Measurements from ENCODE around the gene ZFYVE16.

GRCh38 chr5:80468131-80468530 is 60.3 kb downstream of the ZFYVE16 start:
- TF ChIP-seq, protein P1, sequence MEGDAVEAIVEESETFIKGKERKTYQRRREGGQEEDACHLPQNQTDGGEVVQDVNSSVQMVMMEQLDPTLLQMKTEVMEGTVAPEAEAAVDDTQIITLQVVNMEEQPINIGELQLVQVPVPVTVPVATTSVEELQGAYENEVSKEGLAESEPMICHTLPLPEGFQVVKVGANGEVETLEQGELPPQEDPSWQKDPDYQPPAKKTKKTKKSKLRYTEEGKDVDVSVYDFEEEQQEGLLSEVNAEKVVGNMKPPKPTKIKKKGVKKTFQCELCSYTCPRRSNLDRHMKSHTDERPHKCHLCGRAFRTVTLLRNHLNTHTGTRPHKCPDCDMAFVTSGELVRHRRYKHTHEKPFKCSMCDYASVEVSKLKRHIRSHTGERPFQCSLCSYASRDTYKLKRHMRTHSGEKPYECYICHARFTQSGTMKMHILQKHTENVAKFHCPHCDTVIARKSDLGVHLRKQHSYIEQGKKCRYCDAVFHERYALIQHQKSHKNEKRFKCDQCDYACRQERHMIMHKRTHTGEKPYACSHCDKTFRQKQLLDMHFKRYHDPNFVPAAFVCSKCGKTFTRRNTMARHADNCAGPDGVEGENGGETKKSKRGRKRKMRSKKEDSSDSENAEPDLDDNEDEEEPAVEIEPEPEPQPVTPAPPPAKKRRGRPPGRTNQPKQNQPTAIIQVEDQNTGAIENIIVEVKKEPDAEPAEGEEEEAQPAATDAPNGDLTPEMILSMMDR (IDR thresholded peaks at IDR 0.05 in 2 of 3, conservative IDR thresholded peaks at IDR 0.05 in 1 of 3; ENCODE audit: control insufficient read depth in 2 of 3, extremely low read depth in 1 of 3, insufficient read depth in 1 of 3, low read depth in 3 of 3, low read length in 3 of 3): no peak
- TF ChIP-seq, protein P2, sequence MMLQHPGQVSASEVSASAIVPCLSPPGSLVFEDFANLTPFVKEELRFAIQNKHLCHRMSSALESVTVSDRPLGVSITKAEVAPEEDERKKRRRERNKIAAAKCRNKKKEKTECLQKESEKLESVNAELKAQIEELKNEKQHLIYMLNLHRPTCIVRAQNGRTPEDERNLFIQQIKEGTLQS (IDR thresholded peaks at IDR 0.05; ENCODE audit: borderline replicate concordance, extremely low read depth, low read depth, low read length): no peak
- TF ChIP-seq, protein P3, sequence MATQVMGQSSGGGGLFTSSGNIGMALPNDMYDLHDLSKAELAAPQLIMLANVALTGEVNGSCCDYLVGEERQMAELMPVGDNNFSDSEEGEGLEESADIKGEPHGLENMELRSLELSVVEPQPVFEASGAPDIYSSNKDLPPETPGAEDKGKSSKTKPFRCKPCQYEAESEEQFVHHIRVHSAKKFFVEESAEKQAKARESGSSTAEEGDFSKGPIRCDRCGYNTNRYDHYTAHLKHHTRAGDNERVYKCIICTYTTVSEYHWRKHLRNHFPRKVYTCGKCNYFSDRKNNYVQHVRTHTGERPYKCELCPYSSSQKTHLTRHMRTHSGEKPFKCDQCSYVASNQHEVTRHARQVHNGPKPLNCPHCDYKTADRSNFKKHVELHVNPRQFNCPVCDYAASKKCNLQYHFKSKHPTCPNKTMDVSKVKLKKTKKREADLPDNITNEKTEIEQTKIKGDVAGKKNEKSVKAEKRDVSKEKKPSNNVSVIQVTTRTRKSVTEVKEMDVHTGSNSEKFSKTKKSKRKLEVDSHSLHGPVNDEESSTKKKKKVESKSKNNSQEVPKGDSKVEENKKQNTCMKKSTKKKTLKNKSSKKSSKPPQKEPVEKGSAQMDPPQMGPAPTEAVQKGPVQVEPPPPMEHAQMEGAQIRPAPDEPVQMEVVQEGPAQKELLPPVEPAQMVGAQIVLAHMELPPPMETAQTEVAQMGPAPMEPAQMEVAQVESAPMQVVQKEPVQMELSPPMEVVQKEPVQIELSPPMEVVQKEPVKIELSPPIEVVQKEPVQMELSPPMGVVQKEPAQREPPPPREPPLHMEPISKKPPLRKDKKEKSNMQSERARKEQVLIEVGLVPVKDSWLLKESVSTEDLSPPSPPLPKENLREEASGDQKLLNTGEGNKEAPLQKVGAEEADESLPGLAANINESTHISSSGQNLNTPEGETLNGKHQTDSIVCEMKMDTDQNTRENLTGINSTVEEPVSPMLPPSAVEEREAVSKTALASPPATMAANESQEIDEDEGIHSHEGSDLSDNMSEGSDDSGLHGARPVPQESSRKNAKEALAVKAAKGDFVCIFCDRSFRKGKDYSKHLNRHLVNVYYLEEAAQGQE (IDR thresholded peaks at IDR 0.05; ENCODE audit: low read depth, low read length): no peak
- TF ChIP-seq SRF (IDR thresholded peaks at IDR 0.05; ENCODE audit: low read depth in 2 of 2, low read length in 2 of 2) (no peak), NFYA (IDR thresholded peaks at IDR 0.05; ENCODE audit: borderline replicate concordance, low read depth, low read length) (no peak), SIN3A (IDR thresholded peaks at IDR 0.05; ENCODE audit: low read depth, low read length) (no peak)
- TF ChIP-seq, protein P4, sequence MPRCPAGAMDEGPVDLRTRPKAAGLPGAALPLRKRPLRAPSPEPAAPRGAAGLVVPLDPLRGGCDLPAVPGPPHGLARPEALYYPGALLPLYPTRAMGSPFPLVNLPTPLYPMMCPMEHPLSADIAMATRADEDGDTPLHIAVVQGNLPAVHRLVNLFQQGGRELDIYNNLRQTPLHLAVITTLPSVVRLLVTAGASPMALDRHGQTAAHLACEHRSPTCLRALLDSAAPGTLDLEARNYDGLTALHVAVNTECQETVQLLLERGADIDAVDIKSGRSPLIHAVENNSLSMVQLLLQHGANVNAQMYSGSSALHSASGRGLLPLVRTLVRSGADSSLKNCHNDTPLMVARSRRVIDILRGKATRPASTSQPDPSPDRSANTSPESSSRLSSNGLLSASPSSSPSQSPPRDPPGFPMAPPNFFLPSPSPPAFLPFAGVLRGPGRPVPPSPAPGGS (IDR thresholded peaks at IDR 0.05; ENCODE audit: borderline replicate concordance, insufficient read depth, low read depth, low read length, poor library complexity, severe bottlenecking): no peak
